Activated T-cell treated with anti-CD3 and anti-CD28 coated beads, Interleukin-2, amount 50 U/mL, for 72 hours (primary cell): ENCODE results near the gene PROSER2. TPM values are rescaled to one million over a fixed set of nuclear protein-coding genes. Genes with fewer than 3 reads are reported as not detected.
A peak's percentile ranks its signal among the peaks of the same experiment; 100 is the strongest.

Source experiments
- ATAC-seq, 2 donors: fragments of 150-1000 bp; cut with Tn5 transposase; replicated peaks in 1 of 2; 2 replicates each; pipeline ENCODE4 v1.10.0; 2021; ENCODE audit warnings: moderate library complexity in 2 of 2, mild to moderate bottlenecking in 1 of 2
- DNase-seq, 2 donors: peaks; one replicate each; pipeline ENCODE4 v3.0.0; 2021 to 2022; ENCODE audit warnings: mixed read lengths in 1 of 2
- H3K27ac Mint-ChIP-seq: one replicate; pipeline ENCODE4 v1.8.0; 2022; ENCODE audit warnings: mild to moderate bottlenecking, moderate library complexity, mixed read lengths
- H3K27me3 Mint-ChIP-seq: one replicate; pipeline ENCODE4 v1.8.0; 2022; ENCODE audit warnings: low read depth, mixed read lengths
- H3K36me3 Mint-ChIP-seq, 2 donors: one replicate each; pipeline ENCODE4 v1.8.0; 2022; ENCODE audit warnings: mixed read lengths in 2 of 2, mild to moderate bottlenecking in 1 of 2; ENCODE audit not compliant: insufficient read depth in 2 of 2
- H3K4me1 Mint-ChIP-seq: one replicate; pipeline ENCODE4 v1.8.0; 2022; ENCODE audit warnings: low read depth, mixed read lengths
- H3K4me3 Mint-ChIP-seq, 2 donors: one replicate each; pipeline ENCODE4 v1.8.0; 2022; ENCODE audit warnings: mild to moderate bottlenecking in 2 of 2, mixed read lengths in 2 of 2, moderate library complexity in 2 of 2
- H3K9me3 Mint-ChIP-seq, 2 donors: one replicate each; pipeline ENCODE4 v1.8.0; 2022; ENCODE audit warnings: mixed read lengths in 2 of 2
- total RNA-seq, 2 donors: library from RNA; stranded (reverse); gene quantifications; one replicate each; pipeline ENCODE4 v1.2.3, GENCODE V29; 2022

Gene PROSER2
- total RNA-seq, 2 donors from 2014 or later, result 1.1 to 1.6 TPM

DNA sequence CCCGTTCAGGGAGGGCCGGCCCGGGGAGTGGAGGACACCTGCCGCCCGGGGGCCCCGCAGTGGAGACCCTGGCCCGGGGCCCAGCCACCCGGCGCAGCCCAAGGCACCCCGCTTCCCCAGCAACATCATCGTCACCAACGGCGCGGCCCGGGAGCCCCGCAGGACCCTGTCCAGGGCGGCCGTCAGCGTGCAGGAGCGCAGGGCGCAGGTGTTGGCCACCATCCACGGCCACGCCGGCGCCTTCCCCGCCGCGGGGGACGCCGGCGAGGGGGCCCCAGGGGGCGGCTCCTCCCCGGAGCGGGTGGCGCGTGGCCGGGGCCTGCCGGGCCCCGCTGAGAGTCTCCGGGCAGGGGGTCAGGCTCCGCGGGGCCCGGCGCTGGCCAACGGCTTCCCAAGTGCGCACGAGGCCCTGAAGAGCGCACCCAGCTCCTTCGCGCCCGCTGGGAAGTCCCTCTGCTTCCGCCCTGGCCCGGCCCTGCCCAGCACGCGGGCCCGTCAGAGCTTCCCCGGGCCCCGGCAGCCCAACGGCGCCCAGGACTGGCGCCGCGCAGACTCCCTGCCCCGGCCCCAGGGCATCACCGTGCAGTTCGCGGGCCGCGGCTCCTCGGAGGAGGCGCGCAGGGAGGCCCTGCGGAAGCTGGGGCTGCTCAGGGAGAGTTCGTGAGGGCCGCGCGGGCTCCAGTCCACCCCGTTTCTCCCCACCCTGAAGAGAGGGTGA, 46.7 kb downstream of the PROSER2 start:
- ATAC-seq, result no peak
- H3K27me3 Mint-ChIP-seq, result peaks cover 38% of the 10 kb centered on the region
- no peak overlapping the region for H3K27ac Mint-ChIP-seq
- no peak for DNase-seq
- H3K4me3 Mint-ChIP-seq, result no peak overlapping the region
- H3K9me3 Mint-ChIP-seq, result no peaks in the 10 kb centered on the region
- H3K36me3 Mint-ChIP-seq, result no peaks in the 10 kb centered on the region
- peaks cover 25% of the 10 kb centered on the region for H3K4me1 Mint-ChIP-seq

DNA sequence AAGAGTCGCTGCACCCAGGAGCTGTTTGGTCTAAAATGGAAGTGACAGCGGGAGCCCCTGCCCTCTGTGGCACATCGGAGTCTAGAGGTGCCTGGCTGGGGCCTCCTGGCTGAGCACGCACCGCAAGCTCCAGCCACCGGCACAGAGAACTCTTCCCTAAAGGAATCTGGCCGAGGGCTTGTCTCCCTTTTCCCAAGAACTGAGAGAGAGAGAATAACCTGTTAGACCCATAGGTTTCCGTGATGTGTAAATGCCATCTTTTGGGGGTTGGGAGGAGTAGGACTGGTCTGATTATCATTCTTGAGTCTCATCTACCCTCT, 47.3 kb downstream of the PROSER2 start:
- no peak overlapping the region for H3K4me3 Mint-ChIP-seq
- H3K27ac Mint-ChIP-seq, result no peak overlapping the region
- no peaks in the 10 kb centered on the region for H3K9me3 Mint-ChIP-seq
- ATAC-seq (peak in 1 of 2 donors; percentile 18), DNase-seq (no peak)
- peaks cover 30% of the 10 kb centered on the region for H3K4me1 Mint-ChIP-seq
- H3K36me3 Mint-ChIP-seq, result no peaks in the 10 kb centered on the region
- H3K27me3 Mint-ChIP-seq, result peaks cover 33% of the 10 kb centered on the region

DNA sequence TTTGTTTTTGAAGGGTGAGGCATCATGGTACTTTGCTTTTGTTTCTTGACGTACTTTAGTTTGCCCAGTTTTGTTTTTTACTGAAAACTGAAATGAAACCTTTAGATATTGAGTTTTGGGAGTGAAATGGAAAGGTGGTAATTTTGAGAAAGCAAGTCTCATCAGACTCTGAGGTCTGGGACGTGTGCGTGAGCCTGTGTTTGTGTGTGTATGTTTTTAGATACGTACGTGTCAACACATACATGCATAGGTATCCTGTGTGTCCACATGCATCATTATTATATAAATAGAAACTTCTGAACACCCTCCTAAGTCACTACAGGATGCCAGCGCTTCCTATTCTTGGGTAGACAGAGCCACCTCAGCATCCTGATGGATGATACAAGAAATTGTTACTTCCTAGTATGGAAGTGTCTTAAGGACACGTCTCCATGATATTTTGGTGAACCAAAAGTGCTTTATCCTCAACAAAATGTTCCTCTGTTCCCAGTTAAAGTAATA, 47.8 kb downstream of the PROSER2 start:
- no peaks in the 10 kb centered on the region for H3K9me3 Mint-ChIP-seq
- no peak overlapping the region for H3K27ac Mint-ChIP-seq
- H3K4me3 Mint-ChIP-seq, result peak overlapping the region in 1 of 2 donors; percentile 12
- peaks cover 34% of the 10 kb centered on the region for H3K4me1 Mint-ChIP-seq
- H3K36me3 Mint-ChIP-seq, result no peaks in the 10 kb centered on the region
- DNase-seq, result no peak
- ATAC-seq, result peak; percentile 36 to 62
- peaks cover 28% of the 10 kb centered on the region for H3K27me3 Mint-ChIP-seq

DNA sequence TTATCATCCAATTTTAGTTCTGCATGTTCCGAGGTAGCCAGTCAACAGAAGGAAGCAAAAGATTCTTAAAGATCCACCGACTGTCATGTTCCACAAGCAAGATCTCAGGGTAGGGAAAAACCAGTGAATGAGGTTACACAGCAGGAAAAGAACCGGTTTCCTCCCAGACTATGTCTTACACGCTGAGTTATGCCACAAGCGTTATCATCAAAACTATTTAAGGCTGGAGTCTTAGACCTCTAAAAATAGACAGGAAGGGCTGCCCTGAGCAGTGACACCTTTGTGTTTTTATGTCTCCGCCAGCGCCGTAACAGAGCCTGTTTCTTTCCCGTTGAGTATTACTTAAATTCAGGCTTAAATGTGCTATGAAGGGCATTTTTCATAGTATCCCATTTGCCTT, 48.3 kb downstream of the PROSER2 start:
- no peaks in the 10 kb centered on the region for H3K9me3 Mint-ChIP-seq
- ATAC-seq (no peak), DNase-seq (no peak)
- H3K27me3 Mint-ChIP-seq, result peaks cover 23% of the 10 kb centered on the region
- peaks cover 34% of the 10 kb centered on the region for H3K4me1 Mint-ChIP-seq
- peak overlapping the region in 1 of 2 donors; percentile 12 for H3K4me3 Mint-ChIP-seq
- no peak overlapping the region for H3K27ac Mint-ChIP-seq
- H3K36me3 Mint-ChIP-seq, result no peaks in the 10 kb centered on the region

DNA sequence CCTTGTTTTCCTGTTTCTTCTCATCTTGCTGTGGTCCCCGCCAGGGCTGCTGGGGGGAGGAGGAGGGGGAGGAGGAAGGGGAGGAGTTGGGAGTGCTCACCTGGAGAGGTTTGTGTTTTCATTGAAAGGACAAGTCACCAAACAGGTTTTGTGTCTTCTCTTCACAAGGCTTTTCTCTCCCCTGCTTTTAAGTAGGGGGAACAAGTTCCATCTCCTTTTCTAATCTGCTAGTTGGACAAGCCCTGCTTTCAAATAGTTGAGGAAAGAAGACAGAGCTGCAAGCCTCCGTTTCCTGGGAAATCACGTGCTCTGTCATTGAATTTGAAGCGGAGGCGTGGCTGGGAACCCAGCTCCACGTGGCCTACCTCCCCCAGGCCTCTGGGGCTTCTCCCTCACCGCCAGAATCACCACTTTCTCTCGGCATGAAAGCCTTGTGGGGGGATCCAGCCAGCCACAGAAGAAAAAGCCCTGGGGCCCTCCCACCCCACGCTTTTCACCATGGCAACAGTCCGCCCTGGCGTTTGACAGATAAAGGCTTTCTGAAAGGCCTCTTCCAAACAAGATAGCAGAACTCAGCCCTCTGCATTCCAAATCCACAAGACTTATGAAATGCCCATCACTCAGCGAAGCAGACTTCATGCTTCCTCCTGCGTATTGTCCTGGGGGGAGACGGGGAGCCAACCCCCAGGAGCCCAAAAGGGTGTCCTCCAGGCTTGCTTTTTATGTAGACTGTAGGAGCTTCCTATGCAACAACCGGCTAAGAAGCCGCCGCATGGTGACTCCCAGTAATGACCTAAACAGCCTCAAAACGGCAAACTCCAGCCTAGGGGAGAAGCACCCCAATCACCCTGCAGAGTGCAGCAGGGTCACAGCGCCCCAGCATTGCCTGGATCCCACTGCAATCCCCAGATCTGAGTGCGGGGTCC, 51.7 kb downstream of the PROSER2 start:
- DNase-seq (peak; percentile 56 to 68), ATAC-seq (peak; percentile 74 to 91)
- Mint-ChIP-seq H3K4me1 (peaks cover 34% of the 10 kb centered on the region), H3K36me3 (no peaks in the 10 kb centered on the region), H3K9me3 (no peaks in the 10 kb centered on the region), H3K27ac (no peak overlapping the region), H3K4me3 (peak overlapping the region; percentile 55 to 61), H3K27me3 (peaks cover 21% of the 10 kb centered on the region)

DNA sequence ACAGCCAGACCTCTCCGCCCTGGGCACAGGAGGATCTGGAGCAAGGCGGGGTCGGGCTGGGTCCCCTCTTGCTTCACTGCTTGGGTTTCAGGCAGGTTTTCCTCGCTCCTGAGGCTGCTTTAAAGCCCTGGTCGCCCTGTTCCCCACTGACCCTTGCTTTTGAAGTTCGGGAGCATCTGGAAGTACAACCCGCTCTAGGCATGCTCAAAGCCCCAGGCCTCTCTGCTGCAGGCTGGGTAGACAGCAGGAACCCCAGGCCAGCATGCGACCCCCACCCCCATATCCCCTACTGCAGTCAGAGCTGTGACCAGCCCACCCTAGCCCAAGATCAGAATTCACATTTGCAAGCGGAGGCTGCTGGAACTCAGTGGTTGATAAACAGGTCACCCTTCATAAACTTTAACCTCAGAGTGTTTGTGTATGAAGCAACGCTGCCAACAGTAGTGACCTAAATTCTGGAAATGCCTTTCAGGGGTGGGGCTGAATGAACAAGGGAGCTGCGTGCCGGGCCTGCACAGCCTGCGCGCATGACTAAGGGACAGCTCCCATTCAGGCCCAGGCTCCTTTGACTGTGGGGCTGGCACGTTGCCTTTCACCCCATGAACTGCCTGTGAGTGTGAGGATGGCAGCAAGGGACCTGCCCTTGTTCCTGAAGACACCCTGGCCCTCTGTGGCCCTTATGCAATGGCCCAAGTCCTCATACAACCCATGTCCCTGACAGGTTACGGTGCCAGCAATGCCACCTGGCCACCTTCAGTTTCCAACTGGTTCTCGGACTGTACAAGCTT, 52.5 kb downstream of the PROSER2 start:
- ATAC-seq, result no peak

DNA sequence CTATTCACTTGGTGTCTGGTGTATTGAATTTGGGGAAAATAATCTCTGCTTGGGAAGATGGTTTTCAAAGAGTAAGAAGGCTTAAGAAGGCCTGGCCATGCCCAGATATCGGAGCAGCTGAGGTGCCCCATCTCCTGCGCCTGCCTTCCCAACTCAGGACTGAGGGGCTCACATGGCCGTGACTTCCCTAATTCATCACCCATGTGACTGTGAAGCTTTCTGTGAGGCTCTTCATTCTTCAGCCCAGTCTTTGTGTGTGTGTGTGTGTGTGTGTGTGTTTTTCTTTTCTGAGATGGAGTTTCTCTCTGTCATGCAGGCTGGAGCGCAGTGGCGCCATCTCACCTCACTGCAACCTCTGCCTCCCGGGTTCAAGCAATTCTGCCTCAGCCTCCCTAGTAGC, 53.2 kb downstream of the PROSER2 start:
- Mint-ChIP-seq H3K4me1 (peaks cover 25% of the 10 kb centered on the region), H3K9me3 (no peaks in the 10 kb centered on the region), H3K36me3 (no peaks in the 10 kb centered on the region), H3K4me3 (no peak overlapping the region), H3K27ac (no peak overlapping the region), H3K27me3 (peaks cover 18% of the 10 kb centered on the region)
- no peak for ATAC-seq
- DNase-seq, result no peak

More for the DNA sequence above, 52.5 kb downstream of the PROSER2 start:
- Mint-ChIP-seq H3K9me3 (no peaks in the 10 kb centered on the region), H3K27me3 (peaks cover 21% of the 10 kb centered on the region), H3K27ac (no peak overlapping the region), H3K4me3 (no peak overlapping the region), H3K36me3 (no peaks in the 10 kb centered on the region), H3K4me1 (peaks cover 32% of the 10 kb centered on the region)
- DNase-seq, result no peak

DNA sequence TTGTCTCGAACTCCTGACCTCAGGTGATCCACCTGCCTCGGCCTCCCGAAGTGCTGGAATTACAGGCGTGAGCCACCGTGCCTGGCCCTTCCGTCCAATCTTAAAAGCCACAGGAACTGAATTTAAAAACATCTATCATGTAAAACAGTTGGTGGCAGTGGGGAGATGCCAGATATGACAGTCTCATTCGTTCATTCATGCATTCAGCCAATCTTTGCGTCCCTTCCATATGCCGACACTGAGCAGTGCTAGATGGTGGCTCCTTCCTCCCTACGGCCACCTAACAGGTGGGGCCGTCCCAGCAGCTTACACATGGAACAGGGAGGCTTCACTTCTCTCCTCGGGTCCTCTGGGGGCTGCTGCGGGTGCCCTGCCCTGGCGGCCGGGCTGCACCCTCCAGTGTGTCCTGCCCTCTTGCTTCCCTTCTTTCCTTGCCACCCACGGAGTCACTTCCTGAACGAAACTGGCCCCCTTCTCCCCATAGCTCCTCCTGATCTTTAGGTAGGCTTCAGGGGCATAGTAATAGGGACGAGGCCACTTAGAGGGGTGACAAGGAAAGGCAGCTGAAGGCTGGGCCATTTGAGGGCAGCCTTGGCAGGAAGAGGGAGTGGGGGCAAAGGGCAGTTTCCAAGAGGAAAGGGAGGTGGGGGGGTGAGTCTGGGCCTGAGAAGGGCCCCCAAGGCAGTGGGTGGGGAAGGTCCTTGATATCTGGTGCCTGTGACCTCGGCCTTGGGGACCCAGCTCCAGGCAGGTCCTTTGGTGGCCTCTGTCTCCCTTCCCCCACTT, 53.8 kb downstream of the PROSER2 start:
- Mint-ChIP-seq H3K36me3 (no peaks in the 10 kb centered on the region), H3K4me1 (peaks cover 19% of the 10 kb centered on the region), H3K9me3 (no peaks in the 10 kb centered on the region), H3K27me3 (peaks cover 11% of the 10 kb centered on the region), H3K27ac (no peak overlapping the region), H3K4me3 (no peak overlapping the region)
- DNase-seq (no peak), ATAC-seq (no peak)

DNA sequence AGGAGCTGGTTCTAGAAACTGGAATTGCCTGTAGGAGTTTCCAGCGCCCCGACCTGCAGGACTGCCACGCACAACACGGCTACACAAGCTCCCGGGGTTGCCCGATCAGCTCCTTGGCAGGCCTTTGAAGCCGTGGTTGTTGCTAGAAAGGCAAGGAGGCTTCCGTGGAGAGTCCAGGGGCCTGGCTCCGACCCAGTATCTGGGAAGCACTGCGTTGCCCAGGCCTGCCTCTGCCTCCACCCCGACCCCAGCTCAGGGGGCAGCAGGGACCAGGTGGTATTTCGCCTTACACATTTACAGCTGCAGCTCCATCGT, 54.4 kb downstream of the PROSER2 start:
- Mint-ChIP-seq H3K36me3 (no peaks in the 10 kb centered on the region), H3K27me3 (peaks cover 10% of the 10 kb centered on the region), H3K27ac (no peak overlapping the region), H3K4me3 (no peak overlapping the region), H3K4me1 (peaks cover 18% of the 10 kb centered on the region), H3K9me3 (no peaks in the 10 kb centered on the region)
- ATAC-seq (no peak), DNase-seq (no peak)

DNA sequence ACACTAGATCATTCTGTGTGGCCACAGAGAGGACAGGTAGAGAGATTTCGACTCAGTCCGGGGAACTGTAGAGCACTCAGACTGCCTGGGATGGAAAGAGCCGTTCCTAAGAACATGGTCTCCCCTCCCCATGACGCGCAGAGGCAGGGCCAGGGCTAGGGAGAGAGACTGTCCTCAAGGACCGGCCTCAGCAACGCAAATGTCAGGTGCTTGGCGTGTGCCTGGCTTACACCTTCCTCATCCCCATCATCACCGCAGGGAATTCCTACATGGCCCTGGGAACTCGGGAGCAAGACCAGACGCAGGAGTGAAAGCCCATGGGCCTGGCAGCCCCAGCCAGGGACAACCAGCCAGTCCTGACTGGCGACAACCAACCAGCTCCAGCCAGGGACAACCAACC, 55.6 kb downstream of the PROSER2 start:
- H3K4me3 Mint-ChIP-seq, result no peak overlapping the region
- no peak for ATAC-seq
- no peak overlapping the region for H3K27ac Mint-ChIP-seq
- H3K27me3 Mint-ChIP-seq, result no peaks in the 10 kb centered on the region
- no peak for DNase-seq
- peaks cover 18% of the 10 kb centered on the region for H3K4me1 Mint-ChIP-seq
- no peaks in the 10 kb centered on the region for H3K36me3 Mint-ChIP-seq
- H3K9me3 Mint-ChIP-seq, result no peaks in the 10 kb centered on the region

DNA sequence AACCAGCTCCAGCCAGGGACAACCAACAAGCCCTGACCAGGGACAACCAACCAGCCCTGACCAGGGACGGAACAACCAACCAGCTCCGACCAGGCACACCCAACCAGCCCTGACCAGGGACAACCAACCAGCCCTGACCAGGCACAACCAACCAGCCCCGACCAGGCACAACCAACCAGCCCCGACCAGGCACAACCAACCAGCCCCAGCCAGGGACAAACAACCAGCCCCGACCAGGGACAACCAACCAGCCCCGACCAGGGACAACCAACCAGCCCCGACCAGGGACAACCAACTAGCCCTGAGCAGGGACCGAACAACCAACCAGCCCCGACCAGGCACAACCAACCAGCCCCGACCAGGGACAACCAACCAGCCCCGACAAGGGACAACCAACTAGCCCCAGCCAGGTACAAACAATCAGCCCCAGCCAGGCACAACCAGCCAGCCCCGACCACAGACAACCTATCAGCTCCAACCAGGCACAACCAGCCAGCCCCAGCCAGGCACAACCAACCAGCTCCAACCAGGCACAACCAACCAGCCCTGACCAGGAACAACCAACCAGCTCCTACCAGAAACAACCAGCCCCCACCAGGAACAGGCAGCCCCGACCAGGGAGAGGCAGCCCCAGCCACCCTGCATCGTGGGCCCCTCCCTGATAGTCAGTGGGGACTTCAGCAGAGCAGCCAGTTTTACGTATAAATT, 56.4 kb downstream of the PROSER2 start:
- Mint-ChIP-seq H3K27me3 (no peaks in the 10 kb centered on the region), H3K36me3 (no peaks in the 10 kb centered on the region), H3K27ac (no peak overlapping the region), H3K4me3 (no peak overlapping the region), H3K9me3 (no peaks in the 10 kb centered on the region), H3K4me1 (peaks cover 12% of the 10 kb centered on the region)
- ATAC-seq (no peak), DNase-seq (no peak)
